ENCODE measurements around the gene FHOD1. TPM values are rescaled to one million over a fixed set of nuclear protein-coding genes. Genes with fewer than 3 reads are reported as not detected.

The FHOD1 gene
- total and polyA plus RNA-seq, 9 of the 15 experiments (the other 6 are each of a cell fraction or from before 2014, with no cell fraction given): 18.7 to 126 (median 32.3) TPM

- TF ChIP-seq SRSF7 (optimal IDR thresholded peaks at IDR 0.05; ENCODE audit: low read depth, low read length): no peak
- TF ChIP-seq ZNF24 (IDR thresholded peaks at IDR 0.05): no peak
- no peak for TF ChIP-seq ZNF347 (CRISPR knock-in tag; IDR thresholded peaks at IDR 0.05; ENCODE audit: low read depth)
- TF ChIP-seq CREB1 (IDR thresholded peaks at IDR 0.05): no peak
- no peak for TF ChIP-seq CREB1 (CRISPR knock-in tag; IDR thresholded peaks at IDR 0.05)
- no peak for TF ChIP-seq ZBTB5 (IDR thresholded peaks at IDR 0.05)
- no peak for TF ChIP-seq SLC30A9 (CRISPR knock-in tag; IDR thresholded peaks at IDR 0.05)
- no peak for TF ChIP-seq ESRRB (CRISPR knock-in tag; IDR thresholded peaks at IDR 0.05; ENCODE audit: borderline replicate concordance)
- TF ChIP-seq NBN (IDR thresholded peaks at IDR 0.05; ENCODE audit: low read depth): no peak; the same call in 1 of the 2 replicates
- peak in 1 of 2 experiments; percentile 52; a peak in 2 of 4 replicates for TF ChIP-seq KDM1A (IDR thresholded peaks at IDR 0.05)
- TF ChIP-seq NFRKB (IDR thresholded peaks at IDR 0.05; ENCODE audit: low read depth): peak; percentile 36; the same call in 1 of the 2 replicates
- TF ChIP-seq ZNF79 (CRISPR knock-in tag; IDR thresholded peaks at IDR 0.05; ENCODE audit: low read depth): no peak
- no peak for TF ChIP-seq HDAC8 (tag; IDR thresholded peaks at IDR 0.05)
- no peak for TF ChIP-seq NCOA2 (IDR thresholded peaks at IDR 0.05; ENCODE audit: partially characterized antibody in 2 of 2)
- TF ChIP-seq ZNF282 (CRISPR knock-in tag; IDR thresholded peaks at IDR 0.05): no peak
- TF ChIP-seq ZBTB9 (CRISPR knock-in tag; IDR thresholded peaks at IDR 0.05): no peak
- no peak for TF ChIP-seq MIER1 (IDR thresholded peaks at IDR 0.05; ENCODE audit: low read depth)
- TF ChIP-seq EWSR1 (IDR thresholded peaks at IDR 0.05; ENCODE audit: borderline replicate concordance, low read depth, partially characterized antibody): no peak
- no peak for TF ChIP-seq ZBTB49 (CRISPR knock-in tag; IDR thresholded peaks at IDR 0.05; ENCODE audit: borderline replicate concordance)
- no peak for TF ChIP-seq TBL1XR1 (IDR thresholded peaks at IDR 0.05; ENCODE audit: low read length in 2 of 2)
- TF ChIP-seq ZNF507 (tag; conservative IDR thresholded peaks at IDR 0.05): no peak
These were observed 6.0 kb downstream of the FHOD1 start (continued) for GRCh38 chr16:67241008-67241900.

Data from K562 (cell line).